Liver (tissue), 9 donors: Measurements from ENCODE around the gene PGGHG. TPM values are rescaled to one million over a fixed set of nuclear protein-coding genes. Genes with fewer than 3 reads are reported as not detected.

Experiments used
- DNase-seq: peaks from one replicate; pipeline ENCODE4 v3.0.0-alpha.2; 2017; ENCODE audit warnings: low spot score
- H3K27ac ChIP-seq, 2 donors: one replicate each; pipeline ENCODE4 v1.7.0; 2013; ENCODE audit warnings: inconsistent platforms in 2 of 2, low read length in 2 of 2, control low read depth in 1 of 2, low read depth in 1 of 2, mild to moderate bottlenecking in 1 of 2
- H3K27me3 ChIP-seq, 4 donors: one replicate each; pipeline versions ENCODE4 v1.6.1 to v1.7.0; 2013; ENCODE audit warnings: low read length in 3 of 4, inconsistent platforms in 1 of 4, mild to moderate bottlenecking in 1 of 4, moderate library complexity in 1 of 4; ENCODE audit not compliant: control insufficient read depth in 4 of 4, insufficient read depth in 4 of 4
- H3K36me3 ChIP-seq, 4 donors: one replicate each; pipeline versions ENCODE4 v1.6.1 to v1.7.0; 2013; ENCODE audit warnings: low read length in 3 of 4, mild to moderate bottlenecking in 3 of 4, low read depth in 1 of 4, moderate library complexity in 1 of 4; ENCODE audit not compliant: control insufficient read depth in 4 of 4, insufficient read depth in 3 of 4
- H3K4me1 ChIP-seq, 4 donors: one replicate each; pipeline versions ENCODE4 v1.6.1 to v1.7.0; 2013; ENCODE audit warnings: low read length in 3 of 4, mild to moderate bottlenecking in 3 of 4, moderate library complexity in 1 of 4; ENCODE audit not compliant: control insufficient read depth in 4 of 4, insufficient read depth in 4 of 4
- H3K4me3 ChIP-seq, 3 donors: one replicate each; pipeline versions ENCODE4 v1.6.1 to v1.7.0; 2013; ENCODE audit warnings: low read length in 3 of 3, control low read depth in 1 of 3, low read depth in 1 of 3, mild to moderate bottlenecking in 1 of 3
- H3K9ac ChIP-seq, 2 donors: one replicate each; pipeline ENCODE4 v1.7.0; 2013; ENCODE audit warnings: low read length in 2 of 2, mild to moderate bottlenecking in 2 of 2, moderate library complexity in 2 of 2, control low read depth in 1 of 2, low read depth in 1 of 2
- H3K9me3 ChIP-seq, 4 donors: one replicate each; pipeline versions ENCODE4 v1.6.1 to v1.7.0; 2013; ENCODE audit warnings: low read length in 3 of 4; ENCODE audit not compliant: control insufficient read depth in 4 of 4
- EGR1 ChIP-seq, 2 donors: IDR thresholded peaks; 2 replicates each; pipeline ENCODE4 v1.6.1; 2016 to 2018; ENCODE audit warnings: antibody characterized with exemption in 2 of 2, low read depth in 2 of 2
- FOXA1 ChIP-seq: IDR thresholded peaks from 2 replicates; pipeline ENCODE4 v1.6.1; 2016; ENCODE audit warnings: antibody characterized with exemption
- FOXA2 ChIP-seq: IDR thresholded peaks from 2 replicates; pipeline ENCODE4 v1.6.1; 2016; ENCODE audit warnings: antibody characterized with exemption
- GABPA ChIP-seq, 2 donors: IDR thresholded peaks in 1 of 2; conservative IDR thresholded peaks in 1 of 2; 2 replicates each; pipeline ENCODE4 v1.6.1; 2016; ENCODE audit warnings: antibody characterized with exemption in 2 of 2, mild to moderate bottlenecking in 1 of 2, moderate library complexity in 1 of 2
- HNF4A ChIP-seq, 2 donors: conservative IDR thresholded peaks; 2 replicates each; pipeline ENCODE4 v1.6.1; 2016; ENCODE audit warnings: antibody characterized with exemption in 2 of 2, mild to moderate bottlenecking in 2 of 2
- HNF4G ChIP-seq: IDR thresholded peaks from 2 replicates; pipeline ENCODE4 v1.6.1; 2016; ENCODE audit warnings: antibody characterized with exemption
- JUND ChIP-seq, 2 donors: IDR thresholded peaks; 2 replicates each; pipeline ENCODE4 v1.6.1; 2016; ENCODE audit warnings: antibody characterized with exemption in 2 of 2
- NR2F2 ChIP-seq: IDR thresholded peaks from 2 replicates; pipeline ENCODE4 v1.6.1; 2016; ENCODE audit warnings: antibody characterized with exemption
- RAD21 ChIP-seq, 2 donors: IDR thresholded peaks; 2 replicates each; pipeline ENCODE4 v1.6.1; 2016; ENCODE audit warnings: antibody characterized with exemption in 2 of 2, mild to moderate bottlenecking in 2 of 2
- RXRA ChIP-seq, 2 donors: IDR thresholded peaks; 2 replicates each; pipeline ENCODE4 v1.6.1; 2017 to 2018; ENCODE audit warnings: antibody characterized with exemption in 2 of 2, mild to moderate bottlenecking in 1 of 2
- SP1 ChIP-seq: IDR thresholded peaks from 2 replicates; pipeline ENCODE4 v1.6.1; 2018; ENCODE audit warnings: antibody characterized with exemption, mild to moderate bottlenecking
- TAF1 ChIP-seq: conservative IDR thresholded peaks from 2 replicates; pipeline ENCODE4 v1.6.1; 2016; ENCODE audit warnings: antibody characterized with exemption, mild to moderate bottlenecking
- YY1 ChIP-seq: IDR thresholded peaks from 2 replicates; pipeline ENCODE4 v1.6.1; 2016; ENCODE audit warnings: antibody characterized with exemption, mild to moderate bottlenecking
- WGBS: extraction: QIAGEN DNeasy Blood & Tissue Kit; methylation state at CpG from one replicate; pipeline ENCODE4 v1.1.7; 2013; 5-methylcytosine and 5-hydroxymethylcytosine counted together
- polyA plus RNA-seq, 2 donors: library from polyadenylated mRNA; stranded (reverse) in 1 of 2; unstranded in 1 of 2; fragments of 200-250 nt in 1 of 2; fragments of >200 nt in 1 of 2; fragmentation: Nextera tagmentation in 1 of 2; extraction: Ambion mirVana in 1 of 2; gene quantifications; one replicate each; pipeline versions ENCODE4 v1.2.1 to v1.2.3, GENCODE V29; 2013 to 2015
- total RNA-seq, 2 donors: library from RNA; depleted of rRNA; stranded (reverse); fragments of >200 nt; gene quantifications; one replicate each; pipeline ENCODE4 v1.2.3, GENCODE V29; 2014
- TF ChIP-seq, protein P1 (sequence below): IDR thresholded peaks from 2 replicates; pipeline ENCODE4 v1.6.1; 2016; ENCODE audit warnings: antibody characterized with exemption
- TF ChIP-seq, protein P2 (sequence below): IDR thresholded peaks from 2 replicates; pipeline ENCODE4 v1.6.1; 2016; ENCODE audit warnings: antibody characterized with exemption
- TF ChIP-seq, protein P3 (sequence below): fragments of 150-350 bp; IDR thresholded peaks from 2 replicates; pipeline ENCODE4 v1.5.1; 2017; ENCODE audit warnings: improper control_type of control experiment, low read depth, low read length; ENCODE audit not compliant: missing input control
- TF ChIP-seq, protein P4 (sequence below): IDR thresholded peaks from 2 replicates; pipeline ENCODE4 v1.6.1; 2016; ENCODE audit warnings: antibody characterized with exemption
- TF ChIP-seq, protein P5 (sequence below): IDR thresholded peaks from 2 replicates; pipeline ENCODE4 v1.6.1; 2016; ENCODE audit warnings: antibody characterized with exemption, mild to moderate bottlenecking
- donor health status: healthy.
- donor health status: healthy.
- donor health status: healthy.
- donor health status: healthy.
- donor health status: healthy.

The PGGHG gene
- total and polyA plus RNA-seq, 4 donors = 1.3 to 11.4 (median 7.5) TPM

DNA sequence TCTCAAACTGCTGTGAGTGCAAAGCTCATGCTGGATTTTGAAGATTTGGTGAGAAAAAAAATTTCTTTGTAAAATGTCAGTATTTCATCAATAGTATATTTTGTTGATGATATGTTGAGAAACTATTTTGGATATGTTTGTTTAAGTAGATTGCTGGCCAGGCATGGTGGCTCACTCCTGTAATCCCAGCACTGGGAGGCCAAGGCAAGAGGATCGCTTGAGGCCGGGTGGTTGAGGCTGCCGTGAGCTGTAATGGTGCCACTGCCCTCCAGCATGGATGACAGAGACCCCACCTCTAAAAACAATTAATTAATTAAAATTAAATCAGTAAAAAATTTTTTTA is 38.6 kb downstream of the PGGHG start:
- Histone ChIP-seq H3K4me1 (peaks cover 0 to 14% (median 10%) of the 10 kb centered on the region in 4 donors), H3K4me3 (peak overlapping the region in 2 of 3 donors; percentile 3 to 44), H3K9ac (peak overlapping the region; percentile 57 to 78), H3K27me3 (no peaks in the 10 kb centered on the region), H3K27ac (peak overlapping the region; percentile 76 to 92), H3K36me3 (no peaks in the 10 kb centered on the region), H3K9me3 (no peaks in the 10 kb centered on the region)
- TF ChIP-seq SP1 (no peak), RXRA (IDR thresholded peaks at IDR 0.05) (no peak), HNF4A (conservative IDR thresholded peaks at IDR 0.05) (no peak), HNF4G (no peak), TAF1 (no peak), GABPA (IDR thresholded peaks at IDR 0.05 in 1 of 2, conservative IDR thresholded peaks at IDR 0.05 in 1 of 2) (no peak), RAD21 (IDR thresholded peaks at IDR 0.05) (no peak), NR2F2 (no peak), JUND (IDR thresholded peaks at IDR 0.05) (no peak), FOXA1 (no peak), EGR1 (IDR thresholded peaks at IDR 0.05; ENCODE audit: low read depth in 2 of 2) (no peak), FOXA2 (no peak), YY1 (no peak)
- TF ChIP-seq, protein P1, sequence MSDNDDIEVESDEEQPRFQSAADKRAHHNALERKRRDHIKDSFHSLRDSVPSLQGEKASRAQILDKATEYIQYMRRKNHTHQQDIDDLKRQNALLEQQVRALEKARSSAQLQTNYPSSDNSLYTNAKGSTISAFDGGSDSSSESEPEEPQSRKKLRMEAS = no peak
- TF ChIP-seq, protein P2, sequence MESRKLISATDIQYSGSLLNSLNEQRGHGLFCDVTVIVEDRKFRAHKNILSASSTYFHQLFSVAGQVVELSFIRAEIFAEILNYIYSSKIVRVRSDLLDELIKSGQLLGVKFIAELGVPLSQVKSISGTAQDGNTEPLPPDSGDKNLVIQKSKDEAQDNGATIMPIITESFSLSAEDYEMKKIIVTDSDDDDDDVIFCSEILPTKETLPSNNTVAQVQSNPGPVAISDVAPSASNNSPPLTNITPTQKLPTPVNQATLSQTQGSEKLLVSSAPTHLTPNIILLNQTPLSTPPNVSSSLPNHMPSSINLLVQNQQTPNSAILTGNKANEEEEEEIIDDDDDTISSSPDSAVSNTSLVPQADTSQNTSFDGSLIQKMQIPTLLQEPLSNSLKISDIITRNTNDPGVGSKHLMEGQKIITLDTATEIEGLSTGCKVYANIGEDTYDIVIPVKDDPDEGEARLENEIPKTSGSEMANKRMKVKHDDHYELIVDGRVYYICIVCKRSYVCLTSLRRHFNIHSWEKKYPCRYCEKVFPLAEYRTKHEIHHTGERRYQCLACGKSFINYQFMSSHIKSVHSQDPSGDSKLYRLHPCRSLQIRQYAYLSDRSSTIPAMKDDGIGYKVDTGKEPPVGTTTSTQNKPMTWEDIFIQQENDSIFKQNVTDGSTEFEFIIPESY = no peak
- TF ChIP-seq, protein P3, sequence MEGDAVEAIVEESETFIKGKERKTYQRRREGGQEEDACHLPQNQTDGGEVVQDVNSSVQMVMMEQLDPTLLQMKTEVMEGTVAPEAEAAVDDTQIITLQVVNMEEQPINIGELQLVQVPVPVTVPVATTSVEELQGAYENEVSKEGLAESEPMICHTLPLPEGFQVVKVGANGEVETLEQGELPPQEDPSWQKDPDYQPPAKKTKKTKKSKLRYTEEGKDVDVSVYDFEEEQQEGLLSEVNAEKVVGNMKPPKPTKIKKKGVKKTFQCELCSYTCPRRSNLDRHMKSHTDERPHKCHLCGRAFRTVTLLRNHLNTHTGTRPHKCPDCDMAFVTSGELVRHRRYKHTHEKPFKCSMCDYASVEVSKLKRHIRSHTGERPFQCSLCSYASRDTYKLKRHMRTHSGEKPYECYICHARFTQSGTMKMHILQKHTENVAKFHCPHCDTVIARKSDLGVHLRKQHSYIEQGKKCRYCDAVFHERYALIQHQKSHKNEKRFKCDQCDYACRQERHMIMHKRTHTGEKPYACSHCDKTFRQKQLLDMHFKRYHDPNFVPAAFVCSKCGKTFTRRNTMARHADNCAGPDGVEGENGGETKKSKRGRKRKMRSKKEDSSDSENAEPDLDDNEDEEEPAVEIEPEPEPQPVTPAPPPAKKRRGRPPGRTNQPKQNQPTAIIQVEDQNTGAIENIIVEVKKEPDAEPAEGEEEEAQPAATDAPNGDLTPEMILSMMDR = no peak
- TF ChIP-seq, protein P4, sequence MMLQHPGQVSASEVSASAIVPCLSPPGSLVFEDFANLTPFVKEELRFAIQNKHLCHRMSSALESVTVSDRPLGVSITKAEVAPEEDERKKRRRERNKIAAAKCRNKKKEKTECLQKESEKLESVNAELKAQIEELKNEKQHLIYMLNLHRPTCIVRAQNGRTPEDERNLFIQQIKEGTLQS = no peak
- TF ChIP-seq, protein P5, sequence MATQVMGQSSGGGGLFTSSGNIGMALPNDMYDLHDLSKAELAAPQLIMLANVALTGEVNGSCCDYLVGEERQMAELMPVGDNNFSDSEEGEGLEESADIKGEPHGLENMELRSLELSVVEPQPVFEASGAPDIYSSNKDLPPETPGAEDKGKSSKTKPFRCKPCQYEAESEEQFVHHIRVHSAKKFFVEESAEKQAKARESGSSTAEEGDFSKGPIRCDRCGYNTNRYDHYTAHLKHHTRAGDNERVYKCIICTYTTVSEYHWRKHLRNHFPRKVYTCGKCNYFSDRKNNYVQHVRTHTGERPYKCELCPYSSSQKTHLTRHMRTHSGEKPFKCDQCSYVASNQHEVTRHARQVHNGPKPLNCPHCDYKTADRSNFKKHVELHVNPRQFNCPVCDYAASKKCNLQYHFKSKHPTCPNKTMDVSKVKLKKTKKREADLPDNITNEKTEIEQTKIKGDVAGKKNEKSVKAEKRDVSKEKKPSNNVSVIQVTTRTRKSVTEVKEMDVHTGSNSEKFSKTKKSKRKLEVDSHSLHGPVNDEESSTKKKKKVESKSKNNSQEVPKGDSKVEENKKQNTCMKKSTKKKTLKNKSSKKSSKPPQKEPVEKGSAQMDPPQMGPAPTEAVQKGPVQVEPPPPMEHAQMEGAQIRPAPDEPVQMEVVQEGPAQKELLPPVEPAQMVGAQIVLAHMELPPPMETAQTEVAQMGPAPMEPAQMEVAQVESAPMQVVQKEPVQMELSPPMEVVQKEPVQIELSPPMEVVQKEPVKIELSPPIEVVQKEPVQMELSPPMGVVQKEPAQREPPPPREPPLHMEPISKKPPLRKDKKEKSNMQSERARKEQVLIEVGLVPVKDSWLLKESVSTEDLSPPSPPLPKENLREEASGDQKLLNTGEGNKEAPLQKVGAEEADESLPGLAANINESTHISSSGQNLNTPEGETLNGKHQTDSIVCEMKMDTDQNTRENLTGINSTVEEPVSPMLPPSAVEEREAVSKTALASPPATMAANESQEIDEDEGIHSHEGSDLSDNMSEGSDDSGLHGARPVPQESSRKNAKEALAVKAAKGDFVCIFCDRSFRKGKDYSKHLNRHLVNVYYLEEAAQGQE = no peak
- WGBS = 95% methylated on average over 3 of the region's 3 CpGs
- DNase-seq = no peak
